ENCODE results near the gene PRPF38A. TPM values are rescaled to one million over a fixed set of nuclear protein-coding genes. Genes with fewer than 3 reads are reported as not detected.
A peak's percentile ranks its signal among the peaks of the same experiment; 100 is the strongest.

PRPF38A gene
- total RNA-seq, 1 experiment from 2014 or later: 89.9 TPM

DNA sequence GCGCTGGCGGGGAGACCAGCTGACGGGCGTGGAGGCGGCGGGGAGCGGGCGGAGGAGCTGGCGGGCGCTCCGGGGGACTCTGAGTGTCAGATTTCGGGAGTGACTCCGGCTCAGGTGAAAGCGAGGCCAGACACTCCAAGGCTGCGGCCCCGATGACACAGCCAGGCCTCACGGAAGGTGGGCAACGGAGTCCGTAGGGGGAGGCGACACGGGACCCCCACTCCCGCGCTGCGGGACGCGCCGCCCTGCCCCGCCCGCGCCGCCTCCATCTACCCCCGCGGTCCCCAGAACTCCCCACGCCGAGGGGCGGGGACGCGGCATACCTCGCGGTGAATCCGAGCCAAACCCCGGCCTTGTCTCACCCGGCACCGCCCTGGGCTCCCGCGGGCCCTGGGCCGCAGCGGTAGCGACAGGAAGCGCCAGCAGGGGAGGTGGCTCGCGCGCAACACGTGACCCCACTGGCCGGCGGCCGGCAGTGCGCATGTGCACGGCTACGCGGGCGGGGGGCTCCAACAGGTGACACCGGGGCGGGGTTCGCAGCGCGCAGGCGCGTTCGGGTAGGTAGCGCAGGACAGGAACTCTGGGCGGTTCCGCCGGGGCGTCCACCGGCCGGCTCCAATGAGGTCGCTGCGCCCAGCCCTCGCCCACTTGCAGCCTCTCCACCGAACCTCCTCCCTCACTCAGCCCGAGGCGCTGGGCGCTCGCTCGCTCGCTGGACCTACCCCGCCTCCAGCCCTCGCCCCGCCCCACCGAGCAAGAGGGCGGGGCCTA, 38.5 kb upstream of the PRPF38A start, which contains the start of gene CC2D1B:
Gene CC2D1B (minus strand): TSS at position 460 of the 771 bp plus-strand sequence. CDS start 1,585 bp downstream, outside the sequence.
- Histone ChIP-seq H2BK15ac (ENCODE audit: low read depth, low read length) (no peak within 1 kb of the TSS), H3K23me2 (ENCODE audit: insufficient read length, low read depth, low read length, poor library complexity, severe bottlenecking) (peaks cover 5% of the 10 kb centered on the region), H3K79me2 (ENCODE audit: insufficient read depth, low read length) (no peaks in the 10 kb centered on the region), H2BK20ac (ENCODE audit: low read depth, low read length, poor library complexity, severe bottlenecking) (no peak within 1 kb of the TSS), H4K91ac (ENCODE audit: insufficient read length, low read depth, low read length) (no peak within 1 kb of the TSS), H3T11ph (ENCODE audit: low read length) (no peak within 1 kb of the TSS), H2BK12ac (ENCODE audit: insufficient read length, low read depth, low read length) (no peak within 1 kb of the TSS), H2AK5ac (ENCODE audit: insufficient read length, low read length) (no peak within 1 kb of the TSS), H3K23ac (ENCODE audit: insufficient read length, low read depth, low read length) (no peak within 1 kb of the TSS), H4K8ac (replicated peaks; ENCODE audit: insufficient read length, low read depth, low read length) (no peak within 1 kb of the TSS), H3K14ac (ENCODE audit: insufficient read depth, low read length) (peak within 1 kb of the TSS; percentile 60), H3K4me2 (ENCODE audit: insufficient read depth, insufficient read length, low read length) (peak within 1 kb of the TSS; percentile 86), H3K4ac (ENCODE audit: low read depth, low read length) (no peak within 1 kb of the TSS), H3K9ac (ENCODE audit: extremely low read depth, insufficient read length, low read length) (peak within 1 kb of the TSS; percentile 58), H3K4me1 (ENCODE audit: insufficient read depth, low read length) (no peaks in the 10 kb centered on the region), H3K9me3 (ENCODE audit: control insufficient read depth, low read depth, low read length) (no peaks in the 10 kb centered on the region), H2AFZ (ENCODE audit: low read length) (no peak within 1 kb of the TSS), H3K56ac (ENCODE audit: insufficient read length, low read depth, low read length) (no peak within 1 kb of the TSS), H3K18ac (ENCODE audit: insufficient read length, low read depth, low read length) (peak within 1 kb of the TSS; percentile 23), H2BK5ac (ENCODE audit: insufficient read length, low read length) (no peak within 1 kb of the TSS), H3K27ac (ENCODE audit: insufficient read length, low read depth, low read length) (no peak within 1 kb of the TSS), H4K20me1 (ENCODE audit: control insufficient read depth, insufficient read depth, insufficient read length) (no peaks in the 10 kb centered on the region), H3K27me3 (ENCODE audit: insufficient read depth, low read length) (no peaks in the 10 kb centered on the region), H4K5ac (ENCODE audit: insufficient read length, low read depth, low read length) (no peak within 1 kb of the TSS), H3K79me1 (ENCODE audit: insufficient read depth, low read depth, low read length, poor library complexity, severe bottlenecking) (no peaks in the 10 kb centered on the region), H2BK120ac (ENCODE audit: low read depth, low read length, poor library complexity, severe bottlenecking) (no peak within 1 kb of the TSS)
- TF ChIP-seq, protein P1, sequence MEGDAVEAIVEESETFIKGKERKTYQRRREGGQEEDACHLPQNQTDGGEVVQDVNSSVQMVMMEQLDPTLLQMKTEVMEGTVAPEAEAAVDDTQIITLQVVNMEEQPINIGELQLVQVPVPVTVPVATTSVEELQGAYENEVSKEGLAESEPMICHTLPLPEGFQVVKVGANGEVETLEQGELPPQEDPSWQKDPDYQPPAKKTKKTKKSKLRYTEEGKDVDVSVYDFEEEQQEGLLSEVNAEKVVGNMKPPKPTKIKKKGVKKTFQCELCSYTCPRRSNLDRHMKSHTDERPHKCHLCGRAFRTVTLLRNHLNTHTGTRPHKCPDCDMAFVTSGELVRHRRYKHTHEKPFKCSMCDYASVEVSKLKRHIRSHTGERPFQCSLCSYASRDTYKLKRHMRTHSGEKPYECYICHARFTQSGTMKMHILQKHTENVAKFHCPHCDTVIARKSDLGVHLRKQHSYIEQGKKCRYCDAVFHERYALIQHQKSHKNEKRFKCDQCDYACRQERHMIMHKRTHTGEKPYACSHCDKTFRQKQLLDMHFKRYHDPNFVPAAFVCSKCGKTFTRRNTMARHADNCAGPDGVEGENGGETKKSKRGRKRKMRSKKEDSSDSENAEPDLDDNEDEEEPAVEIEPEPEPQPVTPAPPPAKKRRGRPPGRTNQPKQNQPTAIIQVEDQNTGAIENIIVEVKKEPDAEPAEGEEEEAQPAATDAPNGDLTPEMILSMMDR (conservative IDR thresholded peaks at IDR 0.05): no peak
- peak within 1 kb of the TSS; percentile 89 to 91 for H3K4me3 Mint-ChIP-seq
- H3K9me3 Mint-ChIP-seq: no peaks in the 10 kb centered on the region
- H3K27ac Mint-ChIP-seq: peak within 1 kb of the TSS; percentile 48 to 94 (median 92); a peak in 6 of 7 replicates
- peaks cover 8 to 34% (median 26%) of the 10 kb centered on the region in 3 experiments for H3K36me3 Mint-ChIP-seq (ENCODE audit: insufficient read depth in 1 of 3, low read depth in 3 of 3)
- no CpG with 5 or more reads among the region's 92 CpGs for WGBS (ENCODE audit: extremely low coverage, insufficient read length, low lambda C conversion rate)
- no peaks in the 10 kb centered on the region for H3K27me3 Mint-ChIP-seq (ENCODE audit: low read depth)
- DNase-seq: peak; percentile 99
- H3K4me1 Mint-ChIP-seq: peaks cover 28 to 29% of the 10 kb centered on the region in 2 experiments
